Small intestine (tissue), 7 donors: ENCODE results near the gene NRG2. TPM values are rescaled to one million over a fixed set of nuclear protein-coding genes. Genes with fewer than 3 reads are reported as not detected.

Experiments
- DNase-seq, 2 donors: peaks; one replicate each; pipeline versions ENCODE4 v3.0.0 to v3.0.0-alpha.2; 2013
- FAIRE-seq: peaks from 2 replicates; lab custom pipeline; 2012; peaks lifted over from hg19 to GRCh38; lab: Jason Lieb, UNC
- H3K27ac ChIP-seq, 3 donors: one replicate each; pipeline ENCODE4 v1.5.1; 2013; ENCODE audit warnings: low read length in 2 of 3, mild to moderate bottlenecking in 2 of 3, control low read depth in 1 of 3, inconsistent platforms in 1 of 3, low read depth in 1 of 3, moderate library complexity in 1 of 3
- H3K27me3 ChIP-seq, 3 donors: one replicate each; pipeline ENCODE4 v1.6.1; 2013; ENCODE audit warnings: low read length in 3 of 3, inconsistent platforms in 1 of 3; ENCODE audit not compliant: control insufficient read depth in 3 of 3, insufficient read depth in 3 of 3
- H3K36me3 ChIP-seq, 3 donors: one replicate each; pipeline ENCODE4 v1.6.1; 2013; ENCODE audit warnings: low read length in 3 of 3, inconsistent platforms in 1 of 3, low read depth in 1 of 3, mild to moderate bottlenecking in 1 of 3, moderate library complexity in 1 of 3; ENCODE audit not compliant: control insufficient read depth in 3 of 3, insufficient read depth in 2 of 3
- H3K4me1 ChIP-seq, 3 donors: one replicate each; pipeline ENCODE4 v1.6.1; 2013; ENCODE audit warnings: low read length in 2 of 3, inconsistent platforms in 1 of 3, low read depth in 1 of 3, mild to moderate bottlenecking in 1 of 3, moderate library complexity in 1 of 3; ENCODE audit not compliant: control insufficient read depth in 3 of 3, insufficient read depth in 2 of 3
- H3K4me3 ChIP-seq, 3 donors: one replicate each; pipeline ENCODE4 v1.5.1; 2013; ENCODE audit warnings: low read length in 3 of 3, control low read depth in 1 of 3, inconsistent platforms in 1 of 3, low read depth in 1 of 3, mild to moderate bottlenecking in 1 of 3, moderate library complexity in 1 of 3
- H3K9me3 ChIP-seq, 2 donors: one replicate each; pipeline ENCODE4 v1.6.1; 2013; ENCODE audit warnings: low read depth in 1 of 2, low read length in 1 of 2; ENCODE audit not compliant: control insufficient read depth in 2 of 2, insufficient read depth in 1 of 2
- WGBS, 3 donors: extraction: QIAGEN DNeasy Blood & Tissue Kit; methylation state at CpG; one replicate each; pipeline ENCODE4 v1.1.7; 2013; 5-methylcytosine and 5-hydroxymethylcytosine counted together
- polyA plus RNA-seq, 4 donors: library from polyadenylated mRNA; stranded (reverse) in 3 of 4; unstranded in 1 of 4; fragments of 200-250 nt in 3 of 4; fragments of 120-200 nt in 1 of 4; gene quantifications; one replicate each; pipeline versions ENCODE4 v1.2.1 to v1.2.3, GENCODE V29; 2013
- donor health status: healthy with polysubstance abuse.
- donor health status: control.
- donor health status: control.
- donor health status: Bipolar disorder and iron deficiency.
- donor health status: healthy.

Gene NRG2
- polyA plus RNA-seq, 4 donors = 0.19 to 0.55 TPM; not detected in 2

GRCh38 chr5:140039561-140039960 is 3.5 kb downstream of the NRG2 start:
- Histone ChIP-seq H3K9me3 (no peaks in the 10 kb centered on the region), H3K27ac (no peak overlapping the region), H3K27me3 (peaks cover 0 to 43% (median 4%) of the 10 kb centered on the region in 3 donors), H3K4me1 (peaks cover 0 to 6% (median 0%) of the 10 kb centered on the region in 3 donors), H3K36me3 (no peaks in the 10 kb centered on the region), H3K4me3 (no peak overlapping the region)
- WGBS, 3 donors = 38 to 54% (median 47%) methylated on average over 4 of the region's 4 CpGs
- FAIRE-seq = no peak
- DNase-seq = no peak

- peak overlapping the region; percentile 12 to 27 (median 22) for H3K4me3 ChIP-seq
- WGBS, 3 donors = 7 to 15% (median 10%) methylated on average over 7 of the region's 7 CpGs
- peaks cover 0 to 4% (median 0%) of the 10 kb centered on the region in 3 donors for H3K4me1 ChIP-seq
- H3K36me3 ChIP-seq = no peaks in the 10 kb centered on the region
- no peak for FAIRE-seq
- H3K27ac ChIP-seq = peak overlapping the region in 1 of 3 donors; percentile 45
- peak; percentile 31 to 33 for DNase-seq
- peaks cover 0 to 2% of the 10 kb centered on the region in 2 donors for H3K9me3 ChIP-seq
- peaks cover 0 to 33% (median 3%) of the 10 kb centered on the region in 3 donors for H3K27me3 ChIP-seq
Measured at GRCh38 chr5:140038373-140038957, 4.6 kb downstream of the NRG2 start.

GRCh38 chr5:140037012-140037411 is 6.1 kb downstream of the NRG2 start:
- peaks cover 0 to 2% of the 10 kb centered on the region in 2 donors for H3K9me3 ChIP-seq
- H3K27ac ChIP-seq = no peak overlapping the region
- FAIRE-seq (no peak), DNase-seq (no peak)
- H3K36me3 ChIP-seq = no peaks in the 10 kb centered on the region
- H3K4me3 ChIP-seq = no peak overlapping the region
- no peaks in the 10 kb centered on the region for H3K4me1 ChIP-seq
- 77 to 83% (median 78%) methylated on average over 4 of the region's 4 CpGs for WGBS, 3 donors
- peaks cover 0 to 23% (median 3%) of the 10 kb centered on the region in 3 donors for H3K27me3 ChIP-seq

- no peak overlapping the region for H3K4me3 ChIP-seq
- no peak overlapping the region for H3K27ac ChIP-seq
- peaks cover 0 to 2% of the 10 kb centered on the region in 2 donors for H3K9me3 ChIP-seq
- H3K27me3 ChIP-seq = peaks cover 0 to 13% (median 3%) of the 10 kb centered on the region in 3 donors
- FAIRE-seq (no peak), DNase-seq (no peak)
- 76 to 92% (median 80%) methylated on average over 2 of the region's 2 CpGs for WGBS, 3 donors
- no peaks in the 10 kb centered on the region for H3K36me3 ChIP-seq
- H3K4me1 ChIP-seq = no peaks in the 10 kb centered on the region
Measured at GRCh38 chr5:140035881-140036280, 7.2 kb downstream of the NRG2 start.

- Histone ChIP-seq H3K27ac (no peak overlapping the region), H3K27me3 (peaks cover 0 to 3% (median 0%) of the 10 kb centered on the region in 3 donors), H3K4me1 (peaks cover 0 to 6% (median 0%) of the 10 kb centered on the region in 3 donors), H3K4me3 (no peak overlapping the region), H3K9me3 (peaks cover 0 to 2% of the 10 kb centered on the region in 2 donors), H3K36me3 (no peaks in the 10 kb centered on the region)
- no peak for FAIRE-seq
- 70 to 84% (median 77%) methylated on average over 3 of the region's 3 CpGs for WGBS, 3 donors
- no peak for DNase-seq
Measured at GRCh38 chr5:140033037-140033760, 9.9 kb downstream of the NRG2 start.

- Histone ChIP-seq H3K36me3 (no peaks in the 10 kb centered on the region), H3K27me3 (peaks cover 0 to 3% (median 0%) of the 10 kb centered on the region in 3 donors), H3K9me3 (peaks cover 0 to 2% of the 10 kb centered on the region in 2 donors), H3K4me1 (peaks cover 0 to 6% (median 0%) of the 10 kb centered on the region in 3 donors), H3K27ac (no peak overlapping the region), H3K4me3 (no peak overlapping the region)
- DNase-seq = no peak
- FAIRE-seq = no peak
- 66 to 82% (median 67%) methylated on average over 2 of the region's 2 CpGs for WGBS, 3 donors
Measured at GRCh38 chr5:140032296-140032695, 10.8 kb downstream of the NRG2 start.

- Histone ChIP-seq H3K4me1 (peaks cover 0 to 6% (median 0%) of the 10 kb centered on the region in 3 donors), H3K27ac (no peak overlapping the region), H3K27me3 (no peaks in the 10 kb centered on the region), H3K36me3 (no peaks in the 10 kb centered on the region), H3K9me3 (no peaks in the 10 kb centered on the region), H3K4me3 (no peak overlapping the region)
- DNase-seq (no peak), FAIRE-seq (no peak)
- 93 to 97% (median 94%) methylated on average over 2 of the region's 2 CpGs for WGBS, 3 donors
Measured at GRCh38 chr5:140027807-140028206, 15.3 kb downstream of the NRG2 start.

- H3K9me3 ChIP-seq = no peaks in the 10 kb centered on the region
- FAIRE-seq (no peak), DNase-seq (no peak)
- no peaks in the 10 kb centered on the region for H3K36me3 ChIP-seq
- H3K4me1 ChIP-seq = peaks cover 0 to 6% (median 0%) of the 10 kb centered on the region in 3 donors
- peaks cover 0 to 3% (median 0%) of the 10 kb centered on the region in 3 donors for H3K27me3 ChIP-seq
- H3K4me3 ChIP-seq = no peak overlapping the region
- no peak overlapping the region for H3K27ac ChIP-seq
- WGBS, 3 donors = 65 to 83% (median 80%) methylated on average over 3 of the region's 3 CpGs
Measured at GRCh38 chr5:140025736-140026135, 17.4 kb downstream of the NRG2 start.
